Left hindlimb (tissue), 1 donor: ENCODE results near the gene DNAH7.
"Not testable (repeated sequence)": the region's sequence is repeated elsewhere in the genome, so short reads cannot be mapped to it uniquely, and the experiment has no call there.

Source experiments
- DNase-seq: peaks from one replicate; pipeline ENCODE4 v3.0.0-alpha.2; 2018

Gene DNAH7

DNA sequence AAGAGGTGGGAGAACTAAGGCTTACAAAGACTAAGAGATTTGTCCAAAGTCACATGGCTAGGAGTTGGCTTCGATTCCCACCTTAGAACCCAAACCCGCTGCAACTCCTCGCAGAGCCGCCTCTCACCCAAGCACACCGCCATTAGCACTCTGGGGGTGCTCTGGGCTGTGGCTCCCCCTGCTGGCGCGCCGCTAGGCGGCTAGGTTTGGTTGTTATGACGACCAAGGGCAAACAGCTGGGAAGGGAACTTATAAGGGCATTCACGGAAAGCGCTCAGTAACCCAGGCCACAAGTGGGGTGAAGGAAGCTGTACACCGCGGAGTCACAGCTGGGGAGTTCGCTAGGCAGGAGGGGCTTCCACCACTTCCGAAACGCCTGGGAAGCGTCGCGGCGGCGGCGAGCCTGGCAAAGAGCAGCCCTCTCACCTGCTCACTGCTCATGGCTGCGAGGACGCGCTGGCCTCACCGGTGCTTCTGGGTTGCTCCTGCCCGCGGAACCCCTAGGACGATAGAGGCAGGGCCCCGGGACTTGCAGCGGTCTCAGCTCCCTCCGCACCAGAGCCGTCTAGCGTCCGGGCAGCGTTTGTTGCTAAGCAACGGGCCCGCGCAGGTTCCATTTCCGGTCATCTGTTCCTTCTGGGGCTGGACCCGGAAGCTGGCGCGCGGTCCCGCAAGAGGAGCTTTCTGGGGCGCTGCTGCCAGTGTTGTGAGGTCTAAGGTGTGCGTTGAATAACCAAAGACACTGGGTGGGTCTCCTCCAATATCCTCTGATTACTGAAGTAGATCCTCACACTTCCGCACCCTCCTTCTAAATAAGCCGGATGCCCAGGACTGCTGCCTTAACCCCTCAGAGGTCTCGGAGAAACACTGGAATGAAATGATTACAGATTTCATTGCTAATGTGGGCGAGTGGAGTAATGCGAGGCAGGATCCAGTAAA, at the start of gene DNAH7:
Gene DNAH7, minus strand, starts transcription at position 567 of the 939 bp plus-strand sequence. Its CDS starts 126 bp downstream, at position 441.
- DNase-seq = peak; percentile 89

DNA sequence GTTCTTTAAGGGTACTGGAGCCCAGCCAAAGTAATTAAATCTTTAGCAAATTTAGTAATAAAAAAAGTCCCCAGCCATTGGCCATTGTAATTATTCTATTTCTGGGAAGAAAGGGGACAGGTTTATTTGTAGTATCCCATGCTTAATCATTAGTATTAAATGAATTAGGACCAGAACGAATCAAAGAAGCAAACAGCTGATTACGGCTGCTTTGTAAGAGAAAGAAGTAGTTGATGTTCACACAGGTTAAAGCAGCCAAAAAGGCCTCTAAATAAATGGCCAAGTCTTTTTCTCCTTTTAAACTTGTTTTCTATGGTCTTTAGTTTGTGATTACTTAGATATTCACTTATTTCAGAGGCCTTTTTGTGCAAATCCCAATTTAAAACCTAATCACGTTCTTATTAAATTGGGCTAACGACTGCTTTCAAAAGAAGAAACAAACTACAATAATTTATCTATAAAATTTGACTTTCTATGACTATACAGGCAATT, 48.6 kb upstream of the DNAH7 start:
- DNase-seq = no peak

DNA sequence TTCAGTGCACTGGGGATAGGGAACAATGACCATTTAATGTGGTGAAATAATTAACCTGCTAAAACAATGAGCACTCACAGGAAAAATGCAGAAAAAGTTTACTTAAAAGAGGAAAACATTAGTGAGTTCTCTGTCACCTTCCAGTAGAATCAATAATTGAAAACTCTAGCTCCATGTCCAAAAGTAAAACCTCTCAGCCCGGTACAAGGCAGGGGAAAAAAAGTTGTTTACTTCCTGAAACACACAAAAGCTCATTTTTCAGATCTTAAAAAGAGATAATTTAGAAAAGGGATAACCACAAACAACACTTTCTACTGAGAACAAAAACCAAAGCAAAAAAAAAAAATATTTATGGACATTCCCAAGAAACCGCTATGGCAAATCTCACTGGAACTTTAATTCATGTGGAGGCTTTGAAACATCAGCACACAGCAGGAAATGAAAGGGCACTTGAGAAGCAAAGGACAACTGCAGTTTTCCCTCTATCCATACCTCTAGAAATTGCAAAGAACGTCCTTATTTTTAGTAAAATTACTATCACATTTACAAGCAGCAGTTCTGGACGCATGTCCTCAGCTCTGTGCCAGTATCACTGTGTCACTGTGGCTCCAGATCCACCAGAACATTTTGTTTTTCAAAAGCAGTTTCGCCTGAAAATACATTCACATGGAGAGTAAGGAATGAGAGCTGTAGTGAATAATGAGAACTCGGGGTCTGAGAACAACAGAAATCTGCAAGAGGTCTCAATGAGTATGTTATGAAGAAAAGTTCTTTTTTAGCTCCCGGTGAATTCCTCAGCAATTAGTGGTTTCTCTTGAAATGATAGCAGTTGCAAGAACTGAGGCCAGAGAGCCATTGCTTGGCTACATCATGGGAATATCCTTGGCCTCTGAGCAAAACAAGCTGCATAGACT, 44.7 kb upstream of the DNAH7 start:
- DNase-seq = no peak

DNA sequence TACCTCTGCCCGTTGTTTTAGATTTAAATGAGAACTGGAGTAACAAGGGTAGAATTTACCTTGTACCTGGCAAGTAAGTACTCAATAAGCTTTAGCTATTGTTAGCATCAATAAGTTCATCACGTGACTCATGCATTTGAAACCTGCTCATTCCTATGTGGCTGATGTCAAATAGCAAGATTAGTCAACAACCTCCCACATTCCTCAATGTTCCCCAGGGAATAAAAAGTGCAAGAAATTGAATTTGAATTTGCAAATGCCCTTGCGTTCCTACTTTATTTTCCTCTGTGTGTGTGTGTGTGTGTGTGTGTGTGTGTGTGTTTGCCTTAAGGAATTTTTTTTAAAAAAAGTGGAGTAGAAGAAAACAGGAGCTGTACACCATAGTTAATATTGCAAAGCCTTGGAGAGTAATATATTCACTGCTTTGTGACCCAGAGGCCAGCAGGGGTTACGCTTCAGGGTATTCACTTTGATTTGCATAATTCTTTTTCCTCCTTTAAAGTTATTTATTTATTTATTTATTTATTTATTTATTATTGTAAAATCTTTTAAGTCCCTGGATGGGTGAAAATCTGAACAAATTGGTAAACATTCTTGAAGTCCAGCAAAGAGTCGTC, 43.9 kb upstream of the DNAH7 start:
- no peak for DNase-seq

DNA sequence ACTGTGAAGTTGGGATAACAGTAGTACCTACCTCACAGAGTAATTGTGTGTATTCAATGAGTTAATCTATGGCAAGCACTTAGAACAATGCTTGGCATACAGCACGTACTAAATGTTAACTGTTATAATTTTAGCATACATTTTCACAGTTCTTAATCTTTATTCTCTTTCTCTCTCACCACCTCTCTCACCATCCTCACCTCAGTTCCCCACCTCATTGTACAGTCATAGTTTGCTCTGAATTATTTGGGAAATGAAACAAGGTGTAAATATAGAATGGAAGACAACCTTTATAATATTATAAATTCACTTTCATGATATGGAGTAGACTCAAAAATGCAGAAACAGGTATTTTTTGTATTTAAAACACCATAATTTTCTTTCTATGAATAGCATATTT, 40.0 kb upstream of the DNAH7 start:
- DNase-seq = no peak

DNA sequence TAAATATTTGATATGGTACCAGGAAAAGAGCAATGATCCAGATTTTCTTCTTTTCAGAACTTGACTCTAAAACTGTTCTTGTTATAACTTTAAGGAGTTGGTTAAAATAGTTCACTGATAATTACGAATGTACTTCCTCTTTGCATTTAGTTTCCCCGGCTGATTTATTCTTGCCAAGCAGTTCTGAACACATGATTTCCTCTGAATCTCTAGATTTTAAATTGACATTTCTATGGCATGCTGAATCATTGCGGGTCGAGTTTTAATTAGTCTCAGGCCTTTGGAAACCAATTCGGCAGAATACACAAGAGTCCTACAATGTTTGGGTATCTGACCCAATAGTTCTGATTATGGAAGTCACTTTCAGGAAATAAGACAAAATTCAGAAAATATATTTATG, 37.3 kb upstream of the DNAH7 start:
- DNase-seq = no peak

DNA sequence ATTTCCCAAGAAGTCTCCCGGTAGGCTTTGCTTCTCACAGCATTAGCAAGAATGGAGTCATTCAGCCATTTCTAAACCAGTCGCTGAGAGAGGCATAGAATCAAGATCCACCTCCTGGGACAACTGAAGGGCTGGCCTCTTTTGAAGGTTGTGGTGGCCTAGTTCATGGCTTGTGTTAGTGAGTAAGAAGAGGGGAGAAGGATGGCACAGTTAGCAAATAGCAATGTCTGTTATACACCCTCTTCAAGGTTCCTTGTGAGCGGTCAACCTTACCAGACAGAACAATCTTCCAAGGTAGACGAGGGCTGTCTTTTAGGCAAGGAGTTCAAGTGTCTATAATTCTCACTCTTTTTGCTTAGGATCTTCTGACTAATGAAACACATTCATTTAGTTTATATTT, 35.4 kb upstream of the DNAH7 start:
- no peak for DNase-seq

DNA sequence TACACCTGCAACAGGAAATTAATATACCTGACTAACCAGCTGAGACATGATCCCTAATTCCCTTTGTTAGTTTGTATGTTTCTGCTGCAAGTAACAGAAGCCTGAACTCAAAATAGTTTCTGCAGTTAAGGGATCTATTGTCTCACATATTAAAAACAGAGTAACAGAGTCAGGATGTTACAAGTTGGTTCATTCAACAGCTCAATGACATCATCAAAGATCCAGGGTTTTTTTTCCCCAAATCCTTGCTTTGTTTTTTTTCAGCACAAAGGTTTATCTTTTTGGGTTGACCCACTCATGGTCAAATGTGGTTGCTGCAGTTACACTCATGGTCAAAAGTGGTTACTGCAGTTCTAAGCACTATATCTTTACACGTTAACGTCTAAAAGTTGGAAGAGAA, 35.0 kb upstream of the DNAH7 start:
- DNase-seq = no peak

DNA sequence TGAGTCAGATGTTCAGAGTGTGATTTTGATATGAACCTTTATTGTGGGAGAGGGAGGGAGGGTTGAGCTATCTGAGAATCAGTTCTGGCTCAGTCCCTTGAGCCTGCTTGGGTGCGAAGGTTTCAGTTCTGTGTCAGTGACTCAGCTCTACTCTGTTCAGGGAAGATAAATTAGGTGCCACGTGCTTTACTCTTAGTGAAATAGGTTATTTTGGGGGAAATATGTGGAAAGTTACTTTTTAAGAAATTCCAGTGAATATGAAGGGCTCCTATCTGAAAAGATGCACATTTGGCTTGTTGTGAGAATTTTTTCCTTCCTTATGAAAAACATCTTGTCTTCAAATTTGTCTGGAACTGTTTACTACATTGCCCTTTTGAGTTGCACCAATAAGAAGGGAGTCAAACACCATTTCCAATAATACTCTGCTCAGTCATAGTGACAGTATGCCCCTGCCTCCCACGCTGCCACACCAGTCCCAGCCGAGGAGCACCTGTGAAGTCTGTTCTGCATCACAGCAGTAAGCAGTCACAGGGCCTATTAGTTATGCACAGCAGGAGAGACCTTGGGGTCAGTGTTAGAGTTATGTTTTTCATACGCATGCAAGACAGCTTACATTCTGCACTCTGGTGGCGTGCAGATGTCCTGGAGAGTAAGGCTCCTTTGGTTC, 32.8 kb upstream of the DNAH7 start:
- no peak for DNase-seq

DNA sequence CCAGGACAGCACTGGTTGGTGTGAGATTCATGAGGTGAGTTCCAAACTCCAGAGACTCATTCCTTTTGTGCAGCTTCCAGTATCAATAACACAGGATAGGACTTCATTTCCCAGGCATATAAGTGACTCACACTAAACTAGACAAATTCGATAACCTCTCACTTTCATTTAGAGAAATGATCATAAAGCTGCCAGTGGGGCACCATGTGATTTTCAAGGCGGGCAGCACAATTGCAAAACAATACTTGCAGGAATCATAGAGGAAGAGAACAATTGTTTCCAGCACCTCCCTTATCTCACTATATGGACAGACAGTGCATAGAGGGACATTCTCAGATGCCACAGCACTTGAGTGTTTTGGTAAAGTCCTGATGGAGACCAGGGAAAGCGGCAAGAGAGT, 31.3 kb upstream of the DNAH7 start:
- no peak for DNase-seq

DNA sequence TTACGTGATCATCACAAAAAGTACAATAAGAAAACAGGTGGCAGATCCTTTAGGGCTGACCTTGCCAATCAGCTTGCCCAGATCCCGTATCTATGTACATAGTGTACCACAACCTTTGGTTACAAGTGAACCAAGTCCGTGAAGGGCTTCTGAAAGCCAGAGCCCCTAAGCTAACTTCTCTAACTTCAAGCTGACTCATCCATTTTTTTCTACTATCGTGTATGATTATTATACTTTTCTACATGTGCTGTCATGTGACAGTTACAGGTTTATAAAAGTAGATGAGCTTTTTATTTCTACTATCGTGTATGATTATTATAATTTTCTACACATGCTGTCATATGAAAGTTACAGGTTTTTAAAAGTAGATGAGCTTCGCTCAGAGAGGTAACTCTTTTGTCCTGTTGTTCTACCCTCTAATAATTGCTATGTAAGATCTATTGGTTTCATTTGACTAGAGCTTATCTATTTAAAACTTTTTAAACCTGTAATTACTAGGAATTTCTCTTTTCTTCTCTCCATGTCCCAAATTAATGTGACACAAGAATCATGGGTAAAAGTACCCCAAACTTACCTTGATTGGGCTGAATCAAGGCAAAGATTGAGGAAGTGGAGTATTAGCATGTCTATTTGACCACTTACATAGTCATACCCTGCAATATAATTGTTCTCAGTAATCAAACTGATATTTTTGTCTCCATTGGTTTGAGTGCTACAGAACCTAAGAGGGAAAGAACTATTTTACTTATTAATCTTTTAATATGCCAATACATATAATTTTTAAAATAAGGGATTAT, 29.4 kb upstream of the DNAH7 start:
- DNase-seq = no peak

DNA sequence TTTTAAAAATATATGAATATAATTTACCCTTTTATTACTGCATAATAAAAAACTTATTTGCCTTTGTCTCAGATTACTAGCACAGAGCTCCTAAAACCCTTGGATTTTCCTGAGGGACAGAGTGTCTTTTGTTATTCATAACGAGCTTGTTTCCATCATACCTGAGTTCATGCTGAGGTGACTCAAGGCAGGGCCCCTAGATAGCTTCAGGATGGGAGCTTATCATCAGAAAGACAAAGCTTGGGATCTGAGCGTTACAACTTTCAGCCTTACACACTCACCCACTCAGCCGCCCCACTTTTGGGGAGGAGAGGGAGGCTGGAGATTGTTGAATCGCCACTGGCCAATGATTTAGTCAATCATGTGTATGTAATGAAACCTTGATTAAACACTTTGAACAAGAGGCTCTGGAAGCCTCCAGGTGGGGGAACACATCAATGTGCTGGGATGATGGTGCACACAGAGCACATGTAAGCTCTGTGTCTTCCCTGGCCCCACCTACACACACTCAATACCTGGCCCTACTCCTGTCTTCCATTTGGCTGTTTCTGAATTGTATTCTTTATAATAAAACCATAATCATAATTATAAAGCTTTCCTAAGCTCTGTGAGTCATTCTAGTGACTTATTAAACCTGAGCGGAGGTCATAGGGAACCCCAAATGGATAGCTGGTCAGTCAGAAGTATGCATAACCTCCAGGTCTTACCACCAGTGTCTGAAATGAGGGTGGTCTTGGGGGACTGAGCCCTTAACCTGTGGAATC, 28.5 kb upstream of the DNAH7 start:
- no peak for DNase-seq

DNA sequence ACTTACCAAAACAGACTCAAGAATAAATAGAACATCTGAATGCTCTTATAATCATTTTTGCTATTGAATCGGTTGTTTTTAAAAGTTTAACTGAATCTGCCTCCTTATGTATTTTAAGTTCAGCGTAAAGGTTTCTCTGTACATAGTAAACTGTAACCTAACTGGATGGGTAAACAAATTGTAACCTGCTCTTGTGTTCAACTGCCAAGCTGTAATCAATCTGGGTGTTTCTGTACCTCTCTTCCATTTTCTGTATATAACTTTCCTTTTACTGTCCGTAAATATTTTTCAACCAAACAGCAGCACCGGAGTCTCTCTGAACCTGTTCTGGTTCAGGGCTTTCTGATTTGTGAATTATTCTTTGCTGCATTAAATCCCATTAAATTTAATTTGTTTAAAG, 27.6 kb upstream of the DNAH7 start:
- DNase-seq = no peak

DNA sequence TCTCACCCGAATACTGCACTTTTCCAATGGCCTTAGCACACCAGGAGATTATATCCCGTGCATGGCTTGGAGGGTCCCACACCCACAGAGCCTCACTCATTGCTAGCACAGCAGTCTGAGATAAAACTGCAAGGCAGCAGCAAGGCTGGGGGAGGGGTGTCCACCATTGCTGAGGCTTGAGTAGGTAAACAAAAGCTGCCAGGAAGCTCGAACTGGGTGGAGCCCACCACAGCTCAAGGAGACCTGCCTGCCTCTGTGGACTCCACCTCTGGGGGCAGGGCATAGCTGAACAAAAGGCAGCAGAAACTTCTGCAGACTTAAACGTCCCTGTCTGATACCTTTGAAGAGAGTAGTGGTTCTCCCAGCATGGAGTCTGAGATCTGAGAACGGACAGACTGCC, 20.8 kb upstream of the DNAH7 start:
- DNase-seq = not testable (repeated sequence)

DNA sequence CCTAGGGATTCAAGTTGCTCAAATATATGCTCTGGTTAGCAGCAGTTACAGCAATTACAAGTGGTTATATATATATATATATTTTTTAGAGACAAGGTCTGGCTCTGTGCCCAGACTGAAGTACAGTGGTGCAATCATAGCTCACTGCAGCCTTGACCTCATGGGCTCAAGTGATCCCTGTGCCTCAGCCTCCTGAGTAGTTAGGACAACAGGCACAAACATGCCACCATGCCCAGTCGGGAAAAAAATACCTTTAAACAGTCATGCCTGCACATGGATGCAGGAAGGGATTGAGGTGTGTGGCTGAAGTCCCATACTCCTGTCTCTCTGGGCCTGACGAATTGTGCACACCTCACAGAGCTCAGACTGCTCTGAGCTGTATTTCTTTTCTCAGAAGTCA, 19.6 kb upstream of the DNAH7 start:
- no peak for DNase-seq

DNA sequence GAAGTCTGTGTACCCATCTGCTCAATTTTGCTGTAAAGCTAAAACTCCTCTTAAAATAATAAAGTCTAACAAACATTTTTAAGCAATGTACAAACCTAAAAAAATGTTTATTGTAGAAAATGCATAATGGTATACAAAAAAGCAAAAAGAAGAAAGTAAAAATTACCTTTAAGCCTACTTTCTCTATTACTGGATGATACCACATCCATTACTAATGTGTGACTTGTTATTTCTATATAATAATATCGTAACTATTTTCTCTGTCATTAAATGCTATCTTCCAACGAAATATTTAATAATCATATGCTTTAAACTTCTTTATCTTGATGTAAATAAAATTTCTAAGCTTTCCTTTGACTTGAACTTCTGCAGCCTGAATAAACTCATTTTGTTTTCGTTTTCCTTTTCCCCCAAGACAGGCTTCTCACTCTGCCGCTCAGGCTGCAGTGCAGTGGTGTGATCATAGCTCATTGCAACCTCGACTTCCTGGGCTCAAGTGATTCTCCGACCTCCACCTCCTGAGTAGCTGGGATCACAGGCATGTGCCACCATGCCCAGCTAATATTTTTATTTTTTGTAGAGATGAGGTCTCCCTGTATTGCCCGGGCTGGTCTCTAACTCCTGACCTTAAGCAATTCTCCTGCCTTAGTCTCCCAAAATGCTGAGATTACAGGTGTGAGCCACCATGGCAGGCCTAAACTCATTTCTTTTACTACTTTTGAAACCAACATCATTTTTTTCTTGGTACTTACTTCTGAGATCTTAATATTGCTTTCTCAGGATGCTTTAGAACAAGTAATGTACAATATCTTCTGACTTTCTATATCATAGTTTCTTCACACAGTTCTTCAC, 18.1 kb upstream of the DNAH7 start:
- DNase-seq = no peak

DNA sequence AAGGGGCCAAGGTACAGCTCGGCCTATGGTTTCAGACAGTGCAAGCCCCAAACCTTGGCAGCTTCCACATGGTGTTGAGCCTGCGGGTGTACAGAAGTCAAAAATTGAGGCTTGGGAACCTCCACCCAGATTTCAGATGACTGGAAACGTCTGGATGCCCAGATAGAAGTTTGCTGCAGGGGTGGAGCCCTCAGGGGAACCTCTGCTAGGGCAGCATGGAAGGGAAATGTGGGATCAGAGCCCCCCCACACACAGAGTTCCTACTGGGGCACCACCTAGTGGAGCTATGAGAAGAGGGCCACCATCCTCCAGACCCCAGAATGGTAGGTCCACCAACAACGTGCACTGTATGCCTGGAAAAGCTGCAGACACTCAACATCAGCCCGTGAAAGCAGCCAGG, 15.0 kb upstream of the DNAH7 start:
- no peak for DNase-seq

DNA sequence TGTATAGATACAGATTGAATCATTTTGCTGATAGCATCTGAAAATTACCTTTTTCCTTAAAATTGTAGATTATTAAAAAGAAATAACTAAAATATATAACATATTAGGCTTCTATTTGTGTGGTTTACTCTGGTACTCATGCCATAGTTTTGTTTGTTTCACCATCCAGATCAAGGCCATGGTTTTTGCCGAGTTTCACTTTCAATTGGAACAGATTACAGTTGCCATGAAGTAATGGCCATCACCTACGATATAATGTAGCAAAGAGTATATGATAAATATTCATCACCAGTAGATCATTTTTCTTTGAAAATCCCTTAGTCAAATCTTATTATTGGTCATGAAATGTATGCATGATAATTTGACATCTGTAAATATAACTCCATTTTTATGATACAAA, 11.9 kb upstream of the DNAH7 start:
- no peak for DNase-seq

DNA sequence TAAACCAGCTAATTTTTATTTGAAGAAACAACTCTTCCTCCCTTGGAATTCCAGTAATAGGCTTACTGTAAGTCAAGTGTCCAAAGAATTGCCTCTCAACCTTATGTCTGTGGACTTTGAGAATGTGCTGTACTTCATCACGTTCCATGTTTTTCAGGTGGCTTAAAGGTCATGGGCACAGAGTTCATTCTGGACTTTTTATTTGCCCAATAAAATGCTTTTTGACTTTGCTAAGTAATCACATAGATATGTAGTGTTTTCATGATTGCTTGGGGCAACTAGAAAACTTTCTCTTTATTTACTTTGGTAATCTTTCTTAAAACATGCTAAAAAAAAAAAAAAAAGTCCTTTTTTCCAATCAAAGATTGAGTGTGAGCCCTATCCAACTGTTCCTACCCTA, 10.4 kb upstream of the DNAH7 start:
- no peak for DNase-seq

DNA sequence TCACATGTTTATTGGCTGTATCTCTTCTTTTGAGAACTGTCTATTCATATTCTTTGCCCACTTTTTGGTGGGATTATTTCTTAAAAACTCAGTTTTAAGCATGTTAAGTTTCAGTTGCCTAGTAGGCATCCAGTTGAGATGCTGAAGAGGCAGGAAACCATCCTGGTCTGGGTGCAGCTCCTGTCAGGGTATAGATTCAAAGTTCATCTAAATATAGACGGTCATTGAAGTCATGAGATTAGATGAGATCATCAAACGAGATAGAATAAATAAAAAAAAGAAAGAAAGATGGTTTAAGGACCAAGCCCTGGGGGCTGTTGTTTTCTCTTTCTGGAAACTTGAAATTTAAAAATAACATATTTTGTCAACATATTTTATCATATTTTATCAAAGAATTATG, 9.2 kb upstream of the DNAH7 start:
- DNase-seq = no peak
